Peyer's patch (tissue), 4 donors: ENCODE results near the gene RNF224. TPM values are rescaled to one million over a fixed set of nuclear protein-coding genes. Genes with fewer than 3 reads are reported as not detected.

Source experiments
- DNase-seq, 3 donors: peaks; one replicate each; pipeline ENCODE4 v3.0.0-alpha.2; 2017 to 2019
- H3K27ac ChIP-seq, 4 donors: fragments of 200-600 bp; sonication (generic); one replicate each; pipeline ENCODE4 v1.5.1; 2016 to 2019
- H3K27me3 ChIP-seq, 2 donors: fragments of 200-600 bp; sonication (generic); one replicate each; pipeline ENCODE4 v1.5.1; 2019
- H3K36me3 ChIP-seq, 3 donors: fragments of 200-600 bp; sonication (generic); one replicate each; pipeline ENCODE4 v1.5.1; 2016 to 2019
- H3K4me1 ChIP-seq, 4 donors: fragments of 200-600 bp; sonication (generic); one replicate each; pipeline ENCODE4 v1.5.1; 2016 to 2019
- H3K4me3 ChIP-seq, 4 donors: fragments of 200-600 bp; sonication (generic); 1 replicate in 3 of 4; 2 replicates in 1 of 4; pipeline ENCODE4 v1.5.1; 2016 to 2019; ENCODE audit warnings: mild to moderate bottlenecking in 1 of 4
- H3K9me3 ChIP-seq, 4 donors: fragments of 200-600 bp; sonication (generic); one replicate each; pipeline ENCODE4 v1.5.1; 2016 to 2019; ENCODE audit warnings: mild to moderate bottlenecking in 1 of 4
- POLR2A ChIP-seq, 2 donors: fragments of 450-650 bp; IDR thresholded peaks; one replicate each; pipeline ENCODE4 v1.5.1; 2017; ENCODE audit warnings: antibody characterized with exemption in 2 of 2, mild to moderate bottlenecking in 2 of 2, moderate library complexity in 2 of 2
- total RNA-seq, 4 donors: library from RNA; depleted of rRNA; stranded (reverse); fragments of >200 nt; gene quantifications; one replicate each; pipeline ENCODE4 v1.1.0, GENCODE V29; 2016
- TF ChIP-seq, protein P1 (sequence below), 6 experiments: fragments of 450-650 bp in 4 of 6; fragments of 200-600 bp in 2 of 6; sonication (generic) in 1 of 6; IDR thresholded peaks; one replicate each; pipeline ENCODE4 v1.5.1; 2017 to 2019; ENCODE audit warnings: antibody characterized with exemption in 6 of 6, mild to moderate bottlenecking in 3 of 6, moderate library complexity in 1 of 6

RNF224 gene
- total RNA-seq, 4 donors from 2014 or later = not detected

GRCh38 chr9:137252555-137253506 lies 25.5 kb downstream of the RNF224 start:
- peaks cover 0 to 8% (median 0%) of the 10 kb centered on the region in 3 donors for H3K36me3 ChIP-seq
- H3K4me1 ChIP-seq = peaks cover 4 to 30% (median 12%) of the 10 kb centered on the region in 4 donors
- DNase-seq = no peak
- no peaks in the 10 kb centered on the region for H3K27me3 ChIP-seq
- no peak overlapping the region for H3K4me3 ChIP-seq
- no peak overlapping the region for H3K27ac ChIP-seq
- TF ChIP-seq, protein P1, sequence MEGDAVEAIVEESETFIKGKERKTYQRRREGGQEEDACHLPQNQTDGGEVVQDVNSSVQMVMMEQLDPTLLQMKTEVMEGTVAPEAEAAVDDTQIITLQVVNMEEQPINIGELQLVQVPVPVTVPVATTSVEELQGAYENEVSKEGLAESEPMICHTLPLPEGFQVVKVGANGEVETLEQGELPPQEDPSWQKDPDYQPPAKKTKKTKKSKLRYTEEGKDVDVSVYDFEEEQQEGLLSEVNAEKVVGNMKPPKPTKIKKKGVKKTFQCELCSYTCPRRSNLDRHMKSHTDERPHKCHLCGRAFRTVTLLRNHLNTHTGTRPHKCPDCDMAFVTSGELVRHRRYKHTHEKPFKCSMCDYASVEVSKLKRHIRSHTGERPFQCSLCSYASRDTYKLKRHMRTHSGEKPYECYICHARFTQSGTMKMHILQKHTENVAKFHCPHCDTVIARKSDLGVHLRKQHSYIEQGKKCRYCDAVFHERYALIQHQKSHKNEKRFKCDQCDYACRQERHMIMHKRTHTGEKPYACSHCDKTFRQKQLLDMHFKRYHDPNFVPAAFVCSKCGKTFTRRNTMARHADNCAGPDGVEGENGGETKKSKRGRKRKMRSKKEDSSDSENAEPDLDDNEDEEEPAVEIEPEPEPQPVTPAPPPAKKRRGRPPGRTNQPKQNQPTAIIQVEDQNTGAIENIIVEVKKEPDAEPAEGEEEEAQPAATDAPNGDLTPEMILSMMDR (IDR thresholded peaks at IDR 0.05) = no peak
- no peak for TF ChIP-seq POLR2A (IDR thresholded peaks at IDR 0.05)
- H3K9me3 ChIP-seq = no peaks in the 10 kb centered on the region

DNA sequence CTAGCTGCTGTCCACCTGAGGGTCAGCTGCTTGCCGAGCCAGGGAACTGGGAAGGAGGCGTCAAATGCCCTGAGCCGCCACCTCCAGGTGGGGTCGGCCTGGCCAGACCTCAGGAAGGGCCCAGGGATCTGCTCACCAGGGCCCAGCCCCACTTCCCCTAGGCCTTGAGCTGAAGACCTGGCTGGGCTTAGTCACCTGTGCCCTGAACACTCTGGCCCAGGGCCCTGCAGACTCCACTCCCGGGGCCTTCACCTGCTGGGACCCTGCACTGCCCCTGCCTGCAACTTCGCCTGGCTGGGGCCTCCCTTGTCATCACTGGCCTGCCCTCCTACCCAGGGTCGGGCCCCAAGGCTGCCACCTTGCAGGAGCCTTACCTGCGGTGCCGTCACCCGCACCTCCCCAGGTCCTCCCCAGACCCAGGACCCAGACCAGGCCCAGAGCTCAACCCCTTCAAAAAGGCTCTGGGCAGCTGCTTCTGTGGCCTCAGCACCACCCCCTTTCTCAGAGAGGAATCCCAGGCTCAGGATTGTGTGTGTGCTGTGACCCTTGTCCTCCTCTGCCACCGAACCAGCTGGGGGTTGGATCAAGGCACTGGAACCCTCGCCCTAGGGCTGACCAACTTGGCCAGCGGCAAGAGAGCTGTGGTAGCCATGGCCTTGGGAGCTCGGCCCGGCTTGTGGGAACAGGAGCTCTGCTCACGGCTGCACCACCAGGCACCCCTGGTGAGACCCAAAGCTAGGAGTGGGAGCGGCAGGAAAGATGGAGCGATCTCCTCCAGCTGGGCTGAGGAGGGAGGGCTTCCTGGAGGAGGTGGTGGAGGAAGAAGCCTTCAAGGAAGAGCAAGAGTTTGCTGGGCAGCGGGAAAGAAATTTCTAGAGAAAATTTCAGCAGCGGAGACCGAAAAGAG lies 26.7 kb downstream of the RNF224 start:
- H3K4me3 ChIP-seq = peak overlapping the region; percentile 96 to 100 (median 100)
- peak overlapping the region; percentile 81 to 96 (median 90) for H3K27ac ChIP-seq
- TF ChIP-seq, protein P1 (IDR thresholded peaks at IDR 0.05) = no peak
- peak in 1 of 2 donors; percentile 41 for TF ChIP-seq POLR2A (IDR thresholded peaks at IDR 0.05)
- peaks cover 0 to 18% (median 0%) of the 10 kb centered on the region in 3 donors for H3K36me3 ChIP-seq
- no peaks in the 10 kb centered on the region for H3K9me3 ChIP-seq
- H3K4me1 ChIP-seq = peaks cover 4 to 30% (median 12%) of the 10 kb centered on the region in 4 donors
- peak in 1 of 3 donors; percentile 70 for DNase-seq
- no peaks in the 10 kb centered on the region for H3K27me3 ChIP-seq

GRCh38 chr9:137254624-137255447 lies 27.5 kb downstream of the RNF224 start, which contains the start of gene NELFB:
Gene NELFB (plus strand): TSS chr9:137255327.
- DNase-seq = peak; percentile 91 to 98 (median 96)
- peaks cover 4 to 30% (median 12%) of the 10 kb centered on the region in 4 donors for H3K4me1 ChIP-seq
- H3K4me3 ChIP-seq = peak within 1 kb of the TSS; percentile 96 to 100 (median 100)
- TF ChIP-seq POLR2A (IDR thresholded peaks at IDR 0.05) = peak; percentile 74 to 94
- TF ChIP-seq, protein P1 (IDR thresholded peaks at IDR 0.05) = peak in 2 of 6 experiments; percentile 10 to 17
- peak within 1 kb of the TSS; percentile 81 to 96 (median 90) for H3K27ac ChIP-seq
- no peaks in the 10 kb centered on the region for H3K9me3 ChIP-seq
- no peaks in the 10 kb centered on the region for H3K27me3 ChIP-seq
- H3K36me3 ChIP-seq = peaks cover 0 to 24% (median 0%) of the 10 kb centered on the region in 3 donors

- Histone ChIP-seq H3K4me1 (peaks cover 4 to 30% (median 12%) of the 10 kb centered on the region in 4 donors), H3K36me3 (peaks cover 0 to 24% (median 0%) of the 10 kb centered on the region in 3 donors)
- DNase-seq = peak in 1 of 3 donors; percentile 39
Measured at GRCh38 chr9:137255448-137256114, 28.3 kb downstream of the RNF224 start.

More at GRCh38 chr9:137255448-137256114, 28.3 kb downstream of the RNF224 start:
- Histone ChIP-seq H3K27me3 (no peaks in the 10 kb centered on the region), H3K9me3 (no peaks in the 10 kb centered on the region), H3K4me3 (peak overlapping the region; percentile 96 to 100 (median 100)), H3K27ac (peak overlapping the region; percentile 81 to 96 (median 90))
- no peak for TF ChIP-seq POLR2A (IDR thresholded peaks at IDR 0.05)
- TF ChIP-seq, protein P1 (IDR thresholded peaks at IDR 0.05) = no peak
